Activated CD4-positive, alpha-beta T cell treated with anti-CD3 and anti-CD28 coated beads for 24 hours (primary cell): ENCODE data around the gene MADD.
"Not testable (repeated sequence)": the region's sequence is repeated elsewhere in the genome, so short reads cannot be mapped to it uniquely, and the experiment has no call there.

Experiments
- DNase-seq, 2 donors: peaks; one replicate each; pipeline ENCODE4 v3.0.0-alpha.2; 2020; ENCODE audit warnings: low read depth in 2 of 2

The MADD gene

GRCh38 chr11:47318166-47318565, 48.2 kb downstream of the MADD start:
- DNase-seq, result no peak

- DNase-seq, result no peak
Observed at GRCh38 chr11:47324520-47324919, 54.6 kb downstream of the MADD start.

DNA sequence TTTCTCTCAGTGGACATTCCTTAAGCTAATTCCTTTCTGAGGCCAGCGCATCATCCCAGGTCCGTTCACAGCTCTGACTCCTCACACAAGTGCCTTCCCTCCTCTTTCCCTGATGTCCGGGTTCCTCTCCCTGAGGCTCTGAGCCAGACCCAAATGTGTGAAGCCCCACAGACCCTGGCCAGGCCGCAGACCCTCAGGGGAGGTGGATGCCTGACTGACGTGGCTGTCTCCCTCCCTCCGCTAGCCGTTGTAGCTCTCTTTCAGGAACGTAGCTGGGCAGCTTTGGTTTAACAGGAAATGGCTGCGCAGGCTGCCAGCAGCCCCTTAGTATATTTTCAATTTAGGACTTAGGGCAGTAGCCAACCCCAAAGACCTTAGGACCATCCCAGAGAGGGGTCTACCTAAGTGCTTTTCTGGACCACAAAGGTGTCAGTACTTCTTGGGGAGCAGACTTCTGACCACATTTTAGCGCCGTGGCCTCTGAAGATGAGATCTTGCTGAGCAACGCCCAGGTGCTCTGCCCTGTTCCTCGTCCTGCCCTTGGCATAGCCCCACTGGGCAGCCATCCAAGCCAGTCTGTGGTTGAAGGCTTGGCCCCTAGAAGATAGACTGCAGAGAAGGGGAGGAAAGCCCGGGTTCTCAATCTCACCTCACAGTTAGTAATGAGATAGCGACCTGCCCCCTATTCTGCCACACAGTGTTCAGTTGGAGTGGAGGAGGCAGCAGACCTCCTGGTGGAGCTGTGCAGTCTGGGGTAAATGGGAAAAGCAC, 55.5 kb downstream of the MADD start:
- no peak for DNase-seq

GRCh38 chr11:47326198-47326597, 56.3 kb downstream of the MADD start:
- DNase-seq, result no peak

DNA sequence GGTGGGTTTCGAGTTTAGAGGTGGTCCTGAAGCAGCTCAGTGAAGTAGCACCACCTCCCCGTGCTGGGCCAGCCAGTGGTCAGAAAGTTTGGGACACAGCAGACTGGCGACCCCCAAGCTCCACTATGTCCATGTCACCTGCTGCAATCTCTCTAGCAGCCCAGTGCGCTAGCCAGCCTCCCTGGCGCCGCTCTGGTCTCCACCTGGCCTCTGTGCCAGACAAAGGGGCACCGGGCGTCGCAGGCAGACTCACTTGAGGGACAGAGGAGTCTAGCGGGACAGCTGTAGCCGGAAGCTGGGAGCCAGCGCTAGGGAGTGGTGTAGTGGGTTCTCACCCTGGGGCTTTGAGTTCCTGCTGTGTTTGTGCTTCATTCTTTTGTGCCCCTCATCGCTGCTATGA, 57.1 kb downstream of the MADD start:
- DNase-seq, result no peak

DNA sequence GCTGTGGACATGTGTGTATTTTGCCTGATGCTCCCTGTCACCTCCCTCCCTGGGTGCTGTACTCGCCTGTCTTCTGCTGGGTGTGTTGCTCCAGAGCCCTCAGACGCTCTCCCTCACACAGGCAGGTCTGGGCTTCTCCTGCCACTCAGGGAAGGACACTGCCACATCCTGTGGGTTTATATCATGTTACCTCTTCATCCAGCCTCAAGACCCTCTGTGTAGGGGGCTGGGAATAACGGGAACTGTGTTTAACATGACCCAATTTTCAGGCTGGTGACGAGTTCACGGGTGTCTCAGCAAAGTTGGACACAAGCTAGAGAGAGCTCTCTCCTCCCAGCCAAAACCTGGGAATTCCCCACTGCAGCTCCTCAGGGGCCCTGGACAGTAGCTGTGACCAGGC, 58.0 kb downstream of the MADD start:
- DNase-seq, result no peak

DNA sequence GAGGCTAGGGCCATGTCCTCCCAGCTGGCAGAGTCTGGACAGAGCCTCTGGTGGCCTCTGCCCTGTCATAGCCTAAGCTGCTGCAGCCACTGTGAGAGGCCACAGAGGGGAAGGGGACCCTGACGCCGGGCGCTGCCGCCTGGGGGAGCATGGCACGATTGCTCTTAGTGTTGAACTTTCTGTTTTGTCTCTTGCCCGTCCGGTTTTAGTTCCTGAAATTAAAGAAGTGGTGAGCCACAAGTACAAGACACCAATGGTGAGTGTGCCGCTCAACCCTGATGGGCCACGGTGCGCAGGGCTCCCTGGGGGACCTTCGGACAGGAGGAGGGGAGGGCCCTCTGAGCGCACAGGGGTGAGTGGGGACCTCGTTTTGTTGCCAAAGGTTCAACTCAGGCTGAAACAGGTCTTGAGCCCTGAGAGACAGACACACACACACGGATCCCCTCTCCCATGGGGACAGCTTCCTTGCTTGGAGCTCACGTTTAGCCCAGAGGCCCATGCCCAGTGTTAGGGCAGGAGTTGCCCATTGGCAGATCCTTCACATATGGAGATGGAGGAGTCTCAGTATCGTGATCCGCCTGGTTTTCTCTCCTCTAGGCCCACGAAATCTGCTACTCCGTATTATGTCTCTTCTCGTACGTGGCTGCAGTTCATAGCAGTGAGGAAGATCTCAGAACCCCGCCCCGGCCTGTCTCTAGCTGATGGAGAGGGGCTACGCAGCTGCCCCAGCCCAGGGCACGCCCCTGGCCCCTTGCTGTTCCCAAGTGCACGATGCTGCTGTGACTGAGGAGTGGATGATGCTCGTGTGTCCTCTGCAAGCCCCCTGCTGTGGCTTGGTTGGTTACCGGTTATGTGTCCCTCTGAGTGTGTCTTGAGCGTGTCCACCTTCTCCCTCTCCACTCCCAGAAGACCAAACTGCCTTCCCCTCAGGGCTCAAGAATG, 58.8 kb downstream of the MADD start:
- DNase-seq, result no peak

GRCh38 chr11:47329431-47329986, 59.6 kb downstream of the MADD start:
- DNase-seq, result no peak

- DNase-seq, result no peak
Observed at GRCh38 chr11:47329987-47330931, 60.3 kb downstream of the MADD start.

DNA sequence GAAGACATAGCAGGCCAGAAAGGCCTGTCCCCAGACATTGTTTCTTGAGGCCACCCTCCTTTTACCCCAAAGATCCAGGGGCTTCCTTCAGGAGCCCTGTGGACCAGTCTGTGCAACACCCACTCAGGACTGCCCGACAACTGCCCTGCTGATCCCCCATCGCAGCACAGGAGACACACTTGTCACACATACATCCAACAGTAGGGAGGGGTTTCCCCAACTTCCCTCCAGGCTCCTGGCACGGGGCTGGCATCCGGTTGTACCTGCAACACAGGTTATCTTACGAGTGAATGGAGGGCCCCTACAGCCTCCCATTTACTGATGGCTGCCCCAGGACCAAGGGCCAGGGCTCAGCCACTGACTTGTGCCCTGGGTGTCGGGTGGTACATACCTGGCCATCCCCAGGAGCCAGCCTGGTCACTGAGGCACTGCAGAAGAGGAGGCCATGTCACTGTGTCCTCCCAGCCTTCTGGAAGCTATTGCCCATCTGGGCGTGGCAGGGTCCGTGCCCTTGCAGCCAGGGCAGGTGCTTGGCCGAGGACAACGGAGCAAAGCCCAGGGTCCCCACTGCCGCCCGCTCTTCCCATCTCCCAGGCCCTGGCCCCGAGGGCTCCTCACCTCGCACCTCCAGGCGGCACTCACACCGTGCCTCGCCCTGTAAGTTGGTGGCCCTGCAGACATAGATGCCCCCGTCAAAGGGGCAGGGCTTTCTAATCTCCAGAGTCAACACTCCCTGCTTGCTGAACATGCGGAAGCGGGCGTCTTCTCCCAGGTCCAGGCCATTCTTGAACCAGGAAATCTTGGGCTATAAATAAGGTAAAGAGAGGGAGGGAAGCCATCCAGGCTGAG, 61.7 kb downstream of the MADD start:
- no peak for DNase-seq

- no peak for DNase-seq
Observed at GRCh38 chr11:47332303-47332711, 62.4 kb downstream of the MADD start.

GRCh38 chr11:47332791-47333525, 63.0 kb downstream of the MADD start:
- no peak for DNase-seq

DNA sequence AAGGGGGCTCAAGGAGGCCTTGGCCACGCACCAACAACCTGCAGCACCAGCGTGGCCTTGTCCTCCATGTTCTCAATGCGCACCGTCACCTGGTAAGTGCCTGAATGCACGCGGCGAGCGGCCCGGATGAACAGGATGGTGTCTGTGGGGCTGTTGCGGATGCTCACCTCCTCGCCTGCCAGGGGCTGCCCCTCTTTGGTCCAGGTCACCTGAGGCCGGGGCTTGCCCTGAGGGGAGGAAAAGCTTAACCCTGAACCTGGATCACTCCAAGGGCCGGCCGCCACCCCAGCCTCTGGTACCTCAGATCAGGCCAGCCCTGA, 63.6 kb downstream of the MADD start:
- no peak for DNase-seq

- no peak for DNase-seq
Observed at GRCh38 chr11:47333886-47334443, 64.0 kb downstream of the MADD start.

GRCh38 chr11:47334699-47335411, 64.9 kb downstream of the MADD start:
- not testable (repeated sequence) for DNase-seq

DNA sequence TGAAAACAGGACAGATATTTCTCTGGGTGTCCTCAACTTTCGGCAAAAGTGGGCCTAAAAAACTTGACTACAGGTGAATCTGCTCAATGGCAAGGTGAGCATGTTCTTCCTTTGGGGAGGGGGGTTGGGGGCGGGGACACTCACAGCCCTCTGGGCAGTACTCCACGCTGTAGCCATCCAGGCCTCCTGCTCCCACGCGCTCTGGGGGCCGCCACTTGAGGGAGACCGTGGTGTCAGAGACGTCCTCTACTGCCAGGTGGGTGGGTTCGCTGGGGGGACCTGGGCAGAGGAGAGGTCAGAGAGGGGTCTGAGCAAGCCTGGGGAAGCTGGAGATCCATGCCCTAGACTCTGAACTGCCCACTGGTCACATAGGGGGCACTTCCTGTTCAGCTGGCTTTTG, 65.8 kb downstream of the MADD start:
- no peak for DNase-seq

DNA sequence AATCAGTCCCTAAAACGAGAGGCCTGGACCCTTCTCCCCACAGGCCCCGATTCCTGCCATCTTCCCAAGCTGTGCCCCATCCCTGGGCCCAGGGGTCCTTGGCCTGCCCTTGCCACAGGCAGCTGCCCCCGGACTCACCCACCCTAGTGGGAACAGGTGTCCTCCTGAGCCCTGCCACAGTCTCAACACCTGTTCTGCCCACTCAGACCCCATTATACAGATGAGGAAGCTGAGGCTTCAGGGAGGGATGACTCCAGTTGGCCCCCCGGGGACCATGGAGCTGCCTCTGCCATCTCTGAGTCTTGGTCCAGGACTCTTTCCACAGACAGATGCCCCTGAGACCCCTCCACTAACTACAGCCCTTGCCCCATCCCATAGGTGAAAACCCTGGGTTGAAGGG, 66.7 kb downstream of the MADD start:
- DNase-seq, result no peak

DNA sequence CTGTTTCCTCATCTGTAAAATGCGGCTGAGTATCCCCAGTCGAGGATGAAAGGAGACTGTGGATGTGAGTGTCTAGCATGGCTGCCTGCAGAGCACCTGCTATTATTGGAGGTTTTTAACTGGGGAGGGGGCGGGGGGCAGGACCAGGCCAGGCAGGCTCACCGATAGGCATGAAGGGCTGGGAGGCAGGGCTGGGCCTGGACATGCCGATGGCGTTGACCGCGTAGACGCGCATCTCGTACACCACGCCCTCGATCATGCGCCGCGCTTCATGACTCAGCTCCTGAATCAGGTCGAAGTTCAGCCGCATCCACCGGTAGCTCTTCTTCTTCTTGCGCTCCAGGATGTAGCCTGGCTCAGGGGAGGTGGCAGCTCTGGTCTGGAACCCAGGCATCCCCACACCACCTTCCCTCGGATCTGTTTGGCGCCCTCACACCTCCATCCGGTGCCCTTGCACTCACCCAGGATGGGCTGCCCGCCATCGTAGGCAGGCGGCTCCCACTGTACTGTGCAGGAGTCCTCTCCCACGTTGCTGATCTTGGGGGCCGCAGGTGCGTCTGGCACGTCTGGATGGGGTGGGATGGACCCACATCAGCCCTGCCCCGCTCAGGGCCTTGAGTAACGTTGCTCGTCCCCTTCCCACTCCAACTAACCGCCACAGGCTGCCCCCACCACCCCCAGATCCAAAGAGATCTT, 67.4 kb downstream of the MADD start:
- no peak for DNase-seq
